SK-N-SH treated with all-trans-retinoic acid at 6 μM for 48 hours (cell line): ENCODE measurements around the gene SLC35D2.
"Not testable (repeated sequence)": the region's sequence is repeated elsewhere in the genome, so short reads cannot be mapped to it uniquely, and the experiment has no call there.

Experiments used
- ATAC-seq: fragments of 200-7000 bp; cut with Tn5 transposase; 3 replicates; pipeline ENCODE4 v1.9.1; 2020; ENCODE audit warnings: mild to moderate bottlenecking, moderate library complexity
- ARNTL ChIP-seq: fragments of 450-650 bp; formaldehyde crosslinking; IDR thresholded peaks from 2 replicates; pipeline ENCODE4 v1.5.0; 2020; ENCODE audit warnings: low read depth, mild to moderate bottlenecking, moderate library complexity, borderline replicate concordance
- CREB5 ChIP-seq: fragments of 250-450 bp; sonication (Bioruptor Pico); IDR thresholded peaks from 2 replicates; pipeline ENCODE4 v1.5.1; 2020; ENCODE audit warnings: low read depth, mild to moderate bottlenecking, moderate library complexity
- CSDC2 ChIP-seq: fragments of 250-450 bp; sonication (Bioruptor Pico); IDR thresholded peaks from 2 replicates; pipeline ENCODE4 v1.5.0; 2020; ENCODE audit warnings: mild to moderate bottlenecking, moderate library complexity
- ESRRG ChIP-seq: fragments of 250-450 bp; sonication (Bioruptor Pico); IDR thresholded peaks from 2 replicates; pipeline ENCODE4 v1.6.1; 2021; ENCODE audit warnings: mild to moderate bottlenecking
- GLIS3 ChIP-seq: fragments of 250-450 bp; sonication (Bioruptor Pico); IDR thresholded peaks from 2 replicates; pipeline ENCODE4 v1.5.0; 2020; ENCODE audit warnings: mild to moderate bottlenecking, moderate library complexity
- ISL1 ChIP-seq: fragments of 250-450 bp; sonication (Bioruptor Pico); IDR thresholded peaks from 2 replicates; pipeline ENCODE4 v2.1.2; 2022; ENCODE audit warnings: mild to moderate bottlenecking, moderate library complexity
- OSR1 ChIP-seq: fragments of 250-450 bp; sonication (Bioruptor Pico); IDR thresholded peaks from 2 replicates; pipeline ENCODE4 v1.8.0; 2022; ENCODE audit warnings: moderate library complexity, mild to moderate bottlenecking, inconsistent platforms
- PATZ1 ChIP-seq: fragments of 250-450 bp; sonication (Bioruptor Pico); IDR thresholded peaks from 2 replicates; pipeline ENCODE4 v1.8.0; 2020; ENCODE audit warnings: mild to moderate bottlenecking, moderate library complexity, borderline replicate concordance
- POU6F1 ChIP-seq: fragments of 250-450 bp; sonication (Bioruptor Pico); IDR thresholded peaks from 2 replicates; pipeline ENCODE4 v1.8.0; 2021; ENCODE audit warnings: low read depth, mild to moderate bottlenecking, moderate library complexity, borderline replicate concordance
- PPARA ChIP-seq: fragments of 250-450 bp; sonication (Bioruptor Pico); IDR thresholded peaks from 2 replicates; pipeline ENCODE4 v1.5.0; 2020; ENCODE audit warnings: mild to moderate bottlenecking, borderline replicate concordance
- RARB ChIP-seq: fragments of 250-450 bp; sonication (Bioruptor Pico); IDR thresholded peaks from 2 replicates; pipeline ENCODE4 v1.8.0; 2021; ENCODE audit warnings: mild to moderate bottlenecking, moderate library complexity
- SNAI2 ChIP-seq: fragments of 250-450 bp; sonication (Bioruptor Pico); IDR thresholded peaks from 2 replicates; pipeline ENCODE4 v1.5.0; 2020; ENCODE audit warnings: mild to moderate bottlenecking, moderate library complexity
- TCF4 ChIP-seq: fragments of 250-450 bp; sonication (Bioruptor Pico); IDR thresholded peaks from 2 replicates; pipeline ENCODE4 v1.8.0; 2021; ENCODE audit warnings: mild to moderate bottlenecking, moderate library complexity, borderline replicate concordance
- TOX ChIP-seq: fragments of 250-450 bp; sonication (Bioruptor Pico); IDR thresholded peaks from 2 replicates; pipeline ENCODE4 v1.8.0; 2021; ENCODE audit warnings: mild to moderate bottlenecking, moderate library complexity, borderline replicate concordance
- TSHZ2 ChIP-seq: fragments of 250-450 bp; sonication (Bioruptor Pico); IDR thresholded peaks from 2 replicates; pipeline ENCODE4 v1.5.0; 2020; ENCODE audit warnings: mild to moderate bottlenecking, moderate library complexity
- ZC3H10 ChIP-seq: fragments of 250-450 bp; sonication (Bioruptor Pico); IDR thresholded peaks from 2 replicates; pipeline ENCODE4 v1.5.1; 2021; ENCODE audit warnings: mild to moderate bottlenecking, moderate library complexity
- ZFP3 ChIP-seq: fragments of 250-450 bp; sonication (Bioruptor Pico); IDR thresholded peaks from 2 replicates; pipeline ENCODE4 v1.5.0; 2020; ENCODE audit warnings: mild to moderate bottlenecking, moderate library complexity
- ZNF565 ChIP-seq: fragments of 450-650 bp; formaldehyde crosslinking; conservative IDR thresholded peaks from 2 replicates; pipeline ENCODE4 v1.5.0; 2020; ENCODE audit warnings: low read depth, mild to moderate bottlenecking, moderate library complexity
- ZNF70 ChIP-seq: fragments of 450-650 bp; formaldehyde crosslinking; IDR thresholded peaks from 2 replicates; pipeline ENCODE4 v1.5.0; 2020; ENCODE audit warnings: mild to moderate bottlenecking, moderate library complexity
- ZNF8 ChIP-seq: fragments of 450-650 bp; formaldehyde crosslinking; IDR thresholded peaks from 2 replicates; pipeline ENCODE4 v1.5.0; 2020; ENCODE audit warnings: mild to moderate bottlenecking, moderate library complexity

Gene SLC35D2

GRCh38 chr9:96363175-96363967 lies 20.1 kb downstream of the SLC35D2 start (continued):
- no peak for TF ChIP-seq OSR1 (CRISPR knock-in tag)
- no peak for TF ChIP-seq RARB (CRISPR knock-in tag)
- no peak for TF ChIP-seq ZC3H10 (CRISPR knock-in tag)

GRCh38 chr9:96362119-96362518 lies 21.4 kb downstream of the SLC35D2 start:
- ATAC-seq = not testable (repeated sequence)

- TF ChIP-seq ZFP3 (no peak), PPARA (CRISPR knock-in tag) (no peak), ZNF8 (CRISPR knock-in tag) (no peak), ZNF565 (no peak), RARB (CRISPR knock-in tag) (no peak), ZNF70 (CRISPR knock-in tag) (no peak), CREB5 (CRISPR knock-in tag) (no peak), TSHZ2 (CRISPR knock-in tag) (no peak), ARNTL (CRISPR knock-in tag) (no peak), CSDC2 (CRISPR knock-in tag) (no peak), TCF4 (CRISPR knock-in tag) (no peak)
- no peak for ATAC-seq
Observed at GRCh38 chr9:96361668-96362067, 21.8 kb downstream of the SLC35D2 start.

- TF ChIP-seq RARB (CRISPR knock-in tag) (no peak), ZNF8 (CRISPR knock-in tag) (no peak)
- ATAC-seq = no peak
Observed at GRCh38 chr9:96360976-96361375, 22.5 kb downstream of the SLC35D2 start.

- not testable (repeated sequence) for ATAC-seq
Observed at GRCh38 chr9:96360523-96360922, 23.0 kb downstream of the SLC35D2 start.

- ATAC-seq = no peak
Observed at GRCh38 chr9:96350866-96351265, 32.6 kb downstream of the SLC35D2 start.

More at GRCh38 chr9:96350866-96351265, 32.6 kb downstream of the SLC35D2 start:
- TF ChIP-seq PPARA (CRISPR knock-in tag) = no peak
- no peak for TF ChIP-seq ZFP3
- no peak for TF ChIP-seq GLIS3
- TF ChIP-seq ZNF70 (CRISPR knock-in tag) = no peak
- TF ChIP-seq SNAI2 = no peak
- TF ChIP-seq ARNTL (CRISPR knock-in tag) = no peak
- TF ChIP-seq TCF4 (CRISPR knock-in tag) = no peak
- no peak for TF ChIP-seq PATZ1 (CRISPR knock-in tag)
- no peak for TF ChIP-seq POU6F1 (CRISPR knock-in tag)
- no peak for TF ChIP-seq ESRRG (CRISPR knock-in tag)
- no peak for TF ChIP-seq RARB (CRISPR knock-in tag)
- no peak for TF ChIP-seq ZNF565
- no peak for TF ChIP-seq ZNF8 (CRISPR knock-in tag)
- TF ChIP-seq CSDC2 (CRISPR knock-in tag) = no peak
- no peak for TF ChIP-seq TOX (CRISPR knock-in tag)
- no peak for TF ChIP-seq ISL1 (CRISPR knock-in tag)
